Measurements from ENCODE around the gene PLCD3.

PLCD3 gene

GRCh38 chr17:45171338-45172231 is 39.3 kb upstream of the PLCD3 start:
- no peak overlapping the region for H3K4me3 ChIP-seq (ENCODE audit: low read depth, low read length)
- no peaks in the 10 kb centered on the region for H3K36me3 ChIP-seq
- H3K9me3 ChIP-seq, result no peaks in the 10 kb centered on the region
- TF ChIP-seq CTCF (IDR thresholded peaks at IDR 0.05; ENCODE audit: low read depth, low read length), result no peak
- H3K27me3 ChIP-seq, result no peaks in the 10 kb centered on the region
- DNase-seq, result no peak
- H3K4me1 ChIP-seq, result peaks cover 10% of the 10 kb centered on the region

DNA sequence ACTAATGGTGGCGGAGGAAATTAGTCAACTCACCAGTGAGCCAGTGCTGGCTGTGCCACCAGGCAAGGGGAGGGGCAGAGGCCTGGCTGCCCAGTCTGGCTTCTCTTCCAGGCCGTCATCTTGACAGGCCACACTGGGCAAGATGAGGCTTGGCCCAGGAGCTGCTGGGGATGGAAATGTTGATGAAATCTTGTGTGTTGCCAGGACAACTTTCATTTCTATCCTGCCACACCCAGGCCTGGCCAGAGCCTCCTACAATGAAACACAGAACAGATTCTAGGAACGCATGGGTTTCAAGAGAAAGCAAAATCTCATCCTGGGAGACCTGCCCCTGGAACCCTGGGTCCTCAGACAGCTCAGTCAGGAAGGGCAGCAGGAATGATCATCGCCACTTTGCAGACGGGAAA is 38.6 kb upstream of the PLCD3 start:
- H3K4me3 ChIP-seq (ENCODE audit: low read depth, low read length), result no peak overlapping the region
- DNase-seq, result peak; percentile 43
- no peaks in the 10 kb centered on the region for H3K36me3 ChIP-seq
- H3K4me1 ChIP-seq, result peaks cover 10% of the 10 kb centered on the region
- H3K27me3 ChIP-seq, result no peaks in the 10 kb centered on the region
- no peak for TF ChIP-seq CTCF (IDR thresholded peaks at IDR 0.05; ENCODE audit: low read depth, low read length)
- no peaks in the 10 kb centered on the region for H3K9me3 ChIP-seq

GRCh38 chr17:45170280-45170930 is 38.1 kb upstream of the PLCD3 start:
- peaks cover 10% of the 10 kb centered on the region for H3K4me1 ChIP-seq
- H3K4me3 ChIP-seq (ENCODE audit: low read depth, low read length), result no peak overlapping the region
- H3K36me3 ChIP-seq, result no peaks in the 10 kb centered on the region
- no peaks in the 10 kb centered on the region for H3K27me3 ChIP-seq
- no peaks in the 10 kb centered on the region for H3K9me3 ChIP-seq
- TF ChIP-seq CTCF (IDR thresholded peaks at IDR 0.05; ENCODE audit: low read depth, low read length), result no peak
- DNase-seq, result no peak

DNA sequence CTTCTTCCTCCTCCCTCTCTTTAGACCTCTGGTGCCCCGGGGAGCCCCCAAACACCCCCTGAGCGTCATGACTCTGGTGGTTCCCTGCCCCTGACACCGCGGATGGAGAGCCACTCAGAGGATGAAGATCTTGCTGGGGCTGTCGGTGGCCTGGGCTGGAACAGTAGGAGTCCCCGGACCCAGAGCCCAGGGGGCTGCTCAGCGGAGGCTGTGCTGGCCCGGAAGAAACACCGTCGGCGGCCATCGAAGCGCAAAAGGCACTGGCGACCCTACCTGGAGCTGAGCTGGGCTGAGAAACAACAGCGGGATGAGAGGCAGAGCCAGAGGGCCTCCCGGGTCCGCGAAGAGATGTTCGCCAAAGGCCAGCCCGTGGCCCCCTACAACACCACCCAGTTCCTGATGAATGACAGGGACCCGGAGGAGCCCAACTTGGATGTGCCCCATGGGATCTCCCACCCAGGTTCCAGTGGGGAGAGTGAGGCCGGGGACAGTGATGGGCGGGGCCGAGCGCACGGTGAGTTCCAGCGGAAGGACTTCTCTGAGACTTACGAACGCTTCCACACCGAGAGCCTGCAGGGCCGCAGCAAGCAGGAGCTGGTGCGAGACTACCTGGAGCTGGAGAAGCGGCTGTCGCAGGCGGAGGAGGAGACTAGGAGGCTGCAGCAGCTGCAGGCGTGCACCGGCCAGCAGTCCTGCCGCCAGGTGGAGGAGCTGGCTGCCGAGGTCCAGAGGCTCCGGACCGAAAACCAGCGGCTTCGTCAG is 36.9 kb upstream of the PLCD3 start:
- no peak overlapping the region for H3K4me3 ChIP-seq (ENCODE audit: low read depth, low read length)
- TF ChIP-seq CTCF (IDR thresholded peaks at IDR 0.05; ENCODE audit: low read depth, low read length), result no peak
- no peaks in the 10 kb centered on the region for H3K36me3 ChIP-seq
- no peaks in the 10 kb centered on the region for H3K9me3 ChIP-seq
- DNase-seq, result no peak
- no peaks in the 10 kb centered on the region for H3K27me3 ChIP-seq
- peaks cover 10% of the 10 kb centered on the region for H3K4me1 ChIP-seq

DNA sequence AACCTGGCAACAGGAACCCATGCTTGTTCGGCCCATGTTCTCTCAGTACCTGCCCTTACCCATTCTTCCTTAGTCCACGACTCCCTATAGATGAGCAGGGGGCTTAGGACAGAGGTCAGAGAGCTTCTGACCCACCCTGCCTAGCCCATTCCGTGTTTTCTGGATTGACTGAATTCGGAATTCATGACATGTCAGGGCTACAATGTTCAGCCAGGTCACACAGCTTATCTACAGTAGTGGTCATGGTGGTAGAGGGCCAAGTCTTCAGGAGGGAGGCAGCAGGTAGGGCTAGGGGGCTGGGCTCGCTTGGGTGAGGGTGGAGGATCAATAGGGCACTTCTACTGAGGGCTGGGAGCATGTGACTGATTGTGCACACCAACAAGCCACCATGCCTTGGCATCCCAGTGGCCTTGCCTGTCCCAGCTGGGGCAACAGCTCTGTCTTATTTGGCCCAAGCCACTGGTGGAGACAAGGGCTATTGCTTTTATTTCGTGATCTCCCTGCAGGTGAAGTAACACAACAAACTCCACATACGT is 32.5 kb upstream of the PLCD3 start:
- no peak for TF ChIP-seq CTCF (IDR thresholded peaks at IDR 0.05; ENCODE audit: low read depth, low read length)
- no peak for DNase-seq
- Histone ChIP-seq H3K9me3 (no peaks in the 10 kb centered on the region), H3K4me1 (0 out of 2 replicates have a peak, but pooled peaks cover 6% of the 10 kb centered on the region), H3K27me3 (no peaks in the 10 kb centered on the region), H3K4me3 (ENCODE audit: low read depth, low read length) (no peak overlapping the region), H3K36me3 (peaks cover 4% of the 10 kb centered on the region)

Measured in BE2C (cell line).